Dedifferentiated amniotic fluid mesenchymal stem cell (primary cell): ENCODE results near the gene HDAC7.

Source experiments
- DNase-seq: peaks from one replicate; pipeline ENCODE4 v3.0.0-alpha.2; 2016; ENCODE audit errors: extremely low spot score

HDAC7 gene

GRCh38 chr12:47794679-47795078, 25.0 kb downstream of the HDAC7 start:
- DNase-seq: no peak

GRCh38 chr12:47793015-47793681, 26.6 kb downstream of the HDAC7 start:
- no peak for DNase-seq

- no peak for DNase-seq
Observed at GRCh38 chr12:47791874-47792273, 27.8 kb downstream of the HDAC7 start.

- no peak for DNase-seq
Observed at GRCh38 chr12:47791351-47791746, 28.4 kb downstream of the HDAC7 start.

GRCh38 chr12:47790676-47791350, 28.9 kb downstream of the HDAC7 start:
- no peak for DNase-seq

- DNase-seq: no peak
Observed at GRCh38 chr12:47789712-47790489, 29.8 kb downstream of the HDAC7 start.

GRCh38 chr12:47789141-47789540, 30.6 kb downstream of the HDAC7 start:
- no peak for DNase-seq

GRCh38 chr12:47787596-47788319, 31.9 kb downstream of the HDAC7 start:
- DNase-seq: no peak

- no peak for DNase-seq
Observed at GRCh38 chr12:47786662-47787280, 32.9 kb downstream of the HDAC7 start.

GRCh38 chr12:47785887-47786661, 33.6 kb downstream of the HDAC7 start:
- no peak for DNase-seq

- DNase-seq: no peak
Observed at GRCh38 chr12:47785036-47785886, 34.4 kb downstream of the HDAC7 start.

GRCh38 chr12:47783821-47784819, 35.6 kb downstream of the HDAC7 start:
- DNase-seq: no peak

- no peak for DNase-seq
Observed at GRCh38 chr12:47783024-47783755, 36.5 kb downstream of the HDAC7 start.

GRCh38 chr12:47782372-47782770, 37.3 kb downstream of the HDAC7 start:
- no peak for DNase-seq

GRCh38 chr12:47781479-47782371, 38.0 kb downstream of the HDAC7 start:
- DNase-seq: no peak

- no peak for DNase-seq
Observed at GRCh38 chr12:47779943-47780504, 39.7 kb downstream of the HDAC7 start.
